Measurements from ENCODE around the gene OR2K2.
"Not testable (repeated sequence)": the region's sequence is repeated elsewhere in the genome, so short reads cannot be mapped to it uniquely, and the experiment has no call there.

DNA sequence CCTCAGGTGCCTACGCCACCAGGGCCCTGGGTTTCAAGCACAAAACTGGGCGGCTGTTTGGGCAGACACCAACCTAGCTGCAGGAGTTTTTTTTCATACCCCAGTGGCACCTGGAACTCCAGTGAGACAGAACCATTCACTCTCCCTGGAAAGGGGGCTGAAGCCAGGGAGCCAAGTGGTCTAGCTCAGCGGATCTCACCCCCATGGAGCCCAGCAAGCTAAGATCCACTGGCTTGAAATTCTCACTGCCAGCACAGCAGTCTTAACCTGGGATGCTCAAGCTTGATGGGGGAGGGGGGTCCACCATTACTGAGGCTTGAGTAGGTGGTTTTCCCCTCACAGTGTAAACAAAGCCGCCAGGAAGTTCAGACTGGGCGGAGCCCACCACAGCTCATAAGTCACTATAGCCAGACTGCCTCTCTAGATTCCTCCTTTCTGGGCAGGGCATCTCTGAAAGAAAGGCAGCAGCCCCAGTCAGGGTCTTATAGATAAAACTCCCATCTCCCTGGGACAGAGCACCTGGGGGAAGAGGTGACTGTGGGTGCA is 4.4 kb upstream of the OR2K2 start:
- not testable (repeated sequence) for TF ChIP-seq TAF1 (IDR thresholded peaks at IDR 0.05; ENCODE audit: borderline replicate concordance, low read depth, low read length); POLR2AphosphoS5 (IDR thresholded peaks at IDR 0.05; ENCODE audit: low read depth, low read length); POLR2A (IDR thresholded peaks at IDR 0.05; ENCODE audit: low read depth, low read length)
